Measurements from ENCODE around the gene SUPT7L. TPM values are rescaled to one million over a fixed set of nuclear protein-coding genes. Genes with fewer than 3 reads are reported as not detected.

The SUPT7L gene
- total RNA-seq, 1 donor from 2014 or later = 47.6 TPM

DNA sequence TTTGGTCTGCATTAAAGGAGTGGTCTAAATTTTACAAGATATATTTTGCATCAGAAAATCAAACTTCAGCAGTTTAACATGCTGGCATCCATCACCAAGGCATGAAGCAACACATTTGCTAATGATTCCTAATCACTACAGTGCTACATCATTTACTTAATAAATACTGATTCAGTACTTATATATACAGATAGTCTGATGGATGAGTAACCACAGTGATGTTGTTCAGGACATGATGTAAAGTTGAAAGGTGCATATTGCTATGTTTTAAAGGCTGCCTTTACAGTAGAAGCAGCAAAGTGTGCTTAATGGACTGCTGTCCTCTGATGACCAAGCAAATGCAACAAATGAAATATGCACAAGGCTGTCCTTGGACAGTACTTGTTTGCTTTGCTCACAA lies 11.1 kb downstream of the SUPT7L start:
- H3K36me3 Mint-ChIP-seq (ENCODE audit: insufficient read depth) = peaks cover 33% of the 10 kb centered on the region

DNA sequence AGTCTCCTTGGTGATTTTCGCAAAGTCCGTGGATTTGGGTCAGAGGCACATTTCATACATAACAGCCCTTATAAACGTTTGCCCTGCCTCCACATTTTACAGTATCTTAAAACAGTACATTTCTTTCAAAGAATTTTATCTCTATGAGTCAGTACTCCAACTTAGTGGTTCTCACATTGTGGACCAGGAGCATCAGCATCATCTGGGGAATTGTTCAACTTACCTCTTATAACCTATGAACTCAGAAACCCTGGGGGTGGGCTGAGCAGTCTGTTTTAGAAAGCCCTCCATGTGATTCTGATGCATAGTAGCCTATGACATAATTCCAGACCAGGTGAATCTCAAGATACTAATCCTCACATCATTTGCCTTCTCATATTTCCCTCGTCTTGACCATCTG lies 12.4 kb downstream of the SUPT7L start:
- Mint-ChIP-seq H3K27ac (no peak overlapping the region), H3K4me1 (ENCODE audit: low read depth) (no peaks in the 10 kb centered on the region), H3K36me3 (ENCODE audit: insufficient read depth) (peaks cover 27% of the 10 kb centered on the region), H3K27me3 (no peaks in the 10 kb centered on the region), H3K4me3 (ENCODE audit: low read depth) (no peak overlapping the region), H3K9me3 (ENCODE audit: low read depth) (no peaks in the 10 kb centered on the region)
- no peak for TF ChIP-seq CTCF (IDR thresholded peaks at IDR 0.05; ENCODE audit: unreplicated experiment)
- DNase-seq (ENCODE audit: low spot score, unreplicated experiment) = no peak

More for the DNA sequence above, 11.1 kb downstream of the SUPT7L start:
- no peak for DNase-seq (ENCODE audit: low spot score, unreplicated experiment)
- Mint-ChIP-seq H3K27ac (no peak overlapping the region), H3K9me3 (ENCODE audit: low read depth) (no peaks in the 10 kb centered on the region), H3K27me3 (no peaks in the 10 kb centered on the region), H3K4me3 (ENCODE audit: low read depth) (no peak overlapping the region), H3K4me1 (ENCODE audit: low read depth) (no peaks in the 10 kb centered on the region)
- TF ChIP-seq CTCF (IDR thresholded peaks at IDR 0.05; ENCODE audit: unreplicated experiment) = no peak

- Mint-ChIP-seq H3K27ac (no peak overlapping the region), H3K27me3 (no peaks in the 10 kb centered on the region), H3K36me3 (ENCODE audit: insufficient read depth) (peaks cover 18% of the 10 kb centered on the region), H3K4me3 (ENCODE audit: low read depth) (no peak overlapping the region), H3K9me3 (ENCODE audit: low read depth) (no peaks in the 10 kb centered on the region), H3K4me1 (ENCODE audit: low read depth) (no peaks in the 10 kb centered on the region)
- TF ChIP-seq CTCF (IDR thresholded peaks at IDR 0.05; ENCODE audit: unreplicated experiment) = no peak
- no peak for DNase-seq (ENCODE audit: low spot score, unreplicated experiment)
Measured at GRCh38 chr2:27647737-27648136, 15.7 kb downstream of the SUPT7L start.

DNA sequence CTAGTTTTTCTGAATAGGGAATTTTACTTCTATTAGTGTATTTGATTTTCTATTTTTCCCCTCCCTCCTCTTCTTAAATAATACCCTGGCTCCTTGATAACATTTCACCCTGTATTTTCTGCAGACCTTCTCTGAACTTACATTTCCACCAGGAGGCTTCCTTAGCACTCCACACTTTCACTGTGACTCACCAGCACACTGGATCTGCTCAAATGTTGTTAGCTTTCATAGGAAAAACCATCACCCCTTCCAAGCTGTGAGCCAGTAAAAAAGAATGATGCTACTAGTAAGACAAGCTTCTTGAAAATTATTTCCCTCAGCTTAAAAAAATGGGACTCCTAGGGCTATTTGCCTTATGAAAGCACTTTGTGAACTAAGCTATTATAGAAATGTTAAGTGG lies 16.1 kb downstream of the SUPT7L start:
- no peak for DNase-seq (ENCODE audit: low spot score, unreplicated experiment)
- H3K9me3 Mint-ChIP-seq (ENCODE audit: low read depth) = no peaks in the 10 kb centered on the region
- H3K27me3 Mint-ChIP-seq = no peaks in the 10 kb centered on the region
- H3K4me3 Mint-ChIP-seq (ENCODE audit: low read depth) = no peak overlapping the region
- TF ChIP-seq CTCF (IDR thresholded peaks at IDR 0.05; ENCODE audit: unreplicated experiment) = no peak
- peaks cover 18% of the 10 kb centered on the region for H3K36me3 Mint-ChIP-seq (ENCODE audit: insufficient read depth)
- no peak overlapping the region for H3K27ac Mint-ChIP-seq
- no peaks in the 10 kb centered on the region for H3K4me1 Mint-ChIP-seq (ENCODE audit: low read depth)

GRCh38 chr2:27645197-27645596 lies 18.2 kb downstream of the SUPT7L start:
- H3K4me1 Mint-ChIP-seq (ENCODE audit: low read depth) = no peaks in the 10 kb centered on the region
- no peaks in the 10 kb centered on the region for H3K9me3 Mint-ChIP-seq (ENCODE audit: low read depth)
- no peaks in the 10 kb centered on the region for H3K27me3 Mint-ChIP-seq
- no peak for DNase-seq (ENCODE audit: low spot score, unreplicated experiment)
- H3K36me3 Mint-ChIP-seq (ENCODE audit: insufficient read depth) = peaks cover 19% of the 10 kb centered on the region
- no peak for TF ChIP-seq CTCF (IDR thresholded peaks at IDR 0.05; ENCODE audit: unreplicated experiment)
- H3K4me3 Mint-ChIP-seq (ENCODE audit: low read depth) = no peak overlapping the region
- no peak overlapping the region for H3K27ac Mint-ChIP-seq

All from progenitor cell of endocrine pancreas (in vitro differentiated cells).